HepG2 (cell line): ENCODE measurements around the gene DNAJA2. TPM values are rescaled to one million over a fixed set of nuclear protein-coding genes. Genes with fewer than 3 reads are reported as not detected.

Experiments
- HDAC1 ChIP-seq: sonication (generic); formaldehyde crosslinking; IDR thresholded peaks from 2 replicates; pipeline ENCODE4 v1.5.1; 2020; ENCODE audit warnings: mild to moderate bottlenecking, missing genetic modification reagents
- NCOA5 ChIP-seq: sonication (generic); formaldehyde crosslinking; IDR thresholded peaks from 2 replicates; pipeline ENCODE4 v1.4.0; 2020; ENCODE audit warnings: missing genetic modification reagents
- NPAS2 ChIP-seq: sonication (generic); formaldehyde crosslinking; IDR thresholded peaks from 2 replicates; pipeline ENCODE4 v1.8.0; 2022; ENCODE audit warnings: mild to moderate bottlenecking, missing genetic modification reagents, borderline replicate concordance
- REST ChIP-seq, 2 experiments: IDR thresholded peaks; 2 replicates each; pipeline ENCODE4 v1.6.1; 2011 to 2012; ENCODE audit warnings: low read length in 2 of 2, borderline replicate concordance in 1 of 2, low read depth in 1 of 2, mild to moderate bottlenecking in 1 of 2, moderate library complexity in 1 of 2
- RXRA ChIP-seq: sonication (generic); formaldehyde crosslinking; IDR thresholded peaks from 2 replicates; pipeline ENCODE4 v1.5.1; 2020; ENCODE audit warnings: missing genetic modification reagents
- TCF12 ChIP-seq, 2 experiments: fragments of 450-650 bp in 1 of 2; sonication (generic) in 1 of 2; formaldehyde crosslinking in 1 of 2; IDR thresholded peaks; 2 replicates each; pipeline versions ENCODE4 v1.6.1 to v1.8.0; 2017 to 2022; ENCODE audit warnings: antibody characterized with exemption in 1 of 2, mild to moderate bottlenecking in 1 of 2, missing genetic modification reagents in 1 of 2, moderate library complexity in 1 of 2
- THAP9 ChIP-seq: sonication (generic); formaldehyde crosslinking; IDR thresholded peaks from 2 replicates; pipeline ENCODE4; 2020; ENCODE audit warnings: missing genetic modification reagents, mild to moderate bottlenecking, borderline replicate concordance
- ZNF264 ChIP-seq: sonication (generic); formaldehyde crosslinking; IDR thresholded peaks from 2 replicates; pipeline ENCODE4 v1.4.0; 2020; ENCODE audit warnings: missing genetic modification reagents
- ZNF609 ChIP-seq: sonication (generic); formaldehyde crosslinking; IDR thresholded peaks from 2 replicates; pipeline ENCODE4 v1.4.0; 2020; ENCODE audit warnings: mild to moderate bottlenecking, missing genetic modification reagents, borderline replicate concordance
- ZNF670 ChIP-seq: sonication (generic); formaldehyde crosslinking; IDR thresholded peaks from 2 replicates; pipeline ENCODE4 v1.8.0; 2022; ENCODE audit warnings: mild to moderate bottlenecking, missing genetic modification reagents, borderline replicate concordance
- ZNF772 ChIP-seq: sonication (generic); formaldehyde crosslinking; IDR thresholded peaks from 2 replicates; pipeline ENCODE4 v1.5.0; 2020; ENCODE audit warnings: mild to moderate bottlenecking, missing genetic modification reagents
- ZNF891 ChIP-seq: sonication (generic); formaldehyde crosslinking; IDR thresholded peaks from 2 replicates; pipeline ENCODE4 v1.5.0; 2020; ENCODE audit warnings: mild to moderate bottlenecking, missing genetic modification reagents
- polyA plus RNA-seq, 8 experiments: library from polyadenylated mRNA; depleted of rRNA in 3 of 8; stranded (reverse) in 7 of 8; unstranded in 1 of 8; fragments of >200 nt; fragmentation: Illumina TruSeq in 4 of 8; extraction: Trizol in 4 of 8; gene quantifications; 2 replicates each; pipeline versions ENCODE4 v1.2.1 to v1.2.3, GENCODE V29; 2011 to 2016; ENCODE audit warnings: low read depth in 4 of 8, missing spikeins in 1 of 8, mixed read lengths in 1 of 8; ENCODE audit not compliant: insufficient read depth in 1 of 8
- total RNA-seq, 5 experiments: library from RNA; depleted of rRNA; stranded (reverse); fragments of >200 nt; fragmentation: Illumina TruSeq; extraction: Trizol; gene quantifications; 2 replicates each; pipeline ENCODE4 v1.2.3, GENCODE V29; 2016; ENCODE audit warnings: low read depth in 1 of 5
- TF ChIP-seq, protein P1 (sequence below): sonication (generic); formaldehyde crosslinking; IDR thresholded peaks from 2 replicates; pipeline ENCODE4 v1.8.1; 2023; ENCODE audit warnings: mild to moderate bottlenecking, missing genetic modification reagents

The DNAJA2 gene
- total and polyA plus RNA-seq, 2 of the 13 experiments (the other 11 are each of a cell fraction or from before 2014, with no cell fraction given) = 25.4 to 176 TPM

DNA sequence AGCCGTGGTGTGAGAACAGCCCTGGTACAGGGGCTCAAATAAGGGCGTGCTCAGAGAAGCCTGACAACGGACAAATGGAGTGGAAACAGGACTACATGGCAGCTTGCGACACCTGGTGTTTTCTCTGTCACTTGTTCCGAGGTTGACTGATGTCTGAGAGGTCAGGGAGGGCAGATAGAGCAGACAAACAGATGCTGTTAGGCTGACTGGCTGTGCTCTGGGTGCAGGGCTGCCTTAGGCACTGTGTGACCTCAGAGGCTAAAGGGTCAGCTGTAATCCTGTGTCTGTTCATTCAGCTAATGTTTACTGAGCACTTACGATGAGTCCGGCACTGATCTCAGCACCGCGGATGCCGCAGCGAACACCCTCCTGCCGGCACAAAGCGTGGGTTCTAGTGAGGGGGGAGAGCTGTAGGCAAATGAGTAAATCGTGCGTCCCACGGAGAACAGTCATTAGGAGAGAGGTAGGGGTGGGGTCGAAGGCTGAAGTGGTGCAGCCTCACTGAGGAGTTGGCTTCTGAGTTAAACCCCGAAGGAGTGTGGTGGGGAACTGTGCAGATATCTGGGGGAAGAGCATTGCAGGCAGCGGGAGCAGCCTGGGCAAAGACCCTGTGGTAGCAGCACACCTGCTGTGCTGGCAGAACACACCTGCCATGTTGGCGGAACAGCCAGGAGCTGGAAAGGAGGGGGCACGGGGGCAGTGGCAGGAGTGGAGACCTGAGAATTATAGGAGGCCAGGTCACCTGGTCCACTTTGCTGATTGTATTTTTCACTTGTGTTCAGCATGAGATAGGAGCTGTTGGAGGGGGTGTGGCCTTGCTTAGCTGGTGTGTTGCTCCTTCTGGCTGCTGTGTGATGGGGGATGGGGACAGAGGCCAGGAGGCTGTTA lies 54.3 kb downstream of the DNAJA2 start (continued):
- TF ChIP-seq, protein P1, sequence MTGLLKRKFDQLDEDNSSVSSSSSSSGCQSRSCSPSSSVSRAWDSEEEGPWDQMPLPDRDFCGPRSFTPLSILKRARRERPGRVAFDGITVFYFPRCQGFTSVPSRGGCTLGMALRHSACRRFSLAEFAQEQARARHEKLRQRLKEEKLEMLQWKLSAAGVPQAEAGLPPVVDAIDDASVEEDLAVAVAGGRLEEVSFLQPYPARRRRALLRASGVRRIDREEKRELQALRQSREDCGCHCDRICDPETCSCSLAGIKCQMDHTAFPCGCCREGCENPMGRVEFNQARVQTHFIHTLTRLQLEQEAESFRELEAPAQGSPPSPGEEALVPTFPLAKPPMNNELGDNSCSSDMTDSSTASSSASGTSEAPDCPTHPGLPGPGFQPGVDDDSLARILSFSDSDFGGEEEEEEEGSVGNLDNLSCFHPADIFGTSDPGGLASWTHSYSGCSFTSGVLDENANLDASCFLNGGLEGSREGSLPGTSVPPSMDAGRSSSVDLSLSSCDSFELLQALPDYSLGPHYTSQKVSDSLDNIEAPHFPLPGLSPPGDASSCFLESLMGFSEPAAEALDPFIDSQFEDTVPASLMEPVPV (CRISPR knock-in tag) = peak; percentile 44; the same call in 1 of the 2 replicates
- TF ChIP-seq ZNF264 (CRISPR knock-in tag) = peak; percentile 71
- TF ChIP-seq NCOA5 (CRISPR knock-in tag) = no peak
- no peak for TF ChIP-seq TCF12 (IDR thresholded peaks at IDR 0.05)
- peak; percentile 83; the same call in 1 of the 2 replicates for TF ChIP-seq TCF12 (CRISPR knock-in tag; IDR thresholded peaks at IDR 0.05)
- TF ChIP-seq ZNF670 (CRISPR knock-in tag) = no peak
- TF ChIP-seq HDAC1 (CRISPR knock-in tag) = peak; percentile 83
- TF ChIP-seq ZNF891 = peak; percentile 70
- peak; percentile 97 for TF ChIP-seq ZNF609
- peak; percentile 96 for TF ChIP-seq ZNF772
- peak; percentile 29; the same call in 1 of the 2 replicates for TF ChIP-seq THAP9 (CRISPR knock-in tag)
- TF ChIP-seq NPAS2 (CRISPR knock-in tag) = no peak
- peak; percentile 97 for TF ChIP-seq RXRA
- no peak for TF ChIP-seq REST (IDR thresholded peaks at IDR 0.05; ENCODE audit: borderline replicate concordance in 1 of 2, low read depth in 1 of 2, low read length in 2 of 2)
